Raji (cell line): ENCODE results near the gene CCNQ.

Source experiments
- POLR2A ChIP-seq: IDR thresholded peaks from 2 replicates; pipeline ENCODE4 v1.6.1; 2011; ENCODE audit warnings: low read depth, low read length, control low read depth; ENCODE audit not compliant: insufficient read depth

The CCNQ gene

GRCh38 chrX:153640045-153640686 is 41.2 kb upstream of the CCNQ start:
- TF ChIP-seq POLR2A, result no peak

DNA sequence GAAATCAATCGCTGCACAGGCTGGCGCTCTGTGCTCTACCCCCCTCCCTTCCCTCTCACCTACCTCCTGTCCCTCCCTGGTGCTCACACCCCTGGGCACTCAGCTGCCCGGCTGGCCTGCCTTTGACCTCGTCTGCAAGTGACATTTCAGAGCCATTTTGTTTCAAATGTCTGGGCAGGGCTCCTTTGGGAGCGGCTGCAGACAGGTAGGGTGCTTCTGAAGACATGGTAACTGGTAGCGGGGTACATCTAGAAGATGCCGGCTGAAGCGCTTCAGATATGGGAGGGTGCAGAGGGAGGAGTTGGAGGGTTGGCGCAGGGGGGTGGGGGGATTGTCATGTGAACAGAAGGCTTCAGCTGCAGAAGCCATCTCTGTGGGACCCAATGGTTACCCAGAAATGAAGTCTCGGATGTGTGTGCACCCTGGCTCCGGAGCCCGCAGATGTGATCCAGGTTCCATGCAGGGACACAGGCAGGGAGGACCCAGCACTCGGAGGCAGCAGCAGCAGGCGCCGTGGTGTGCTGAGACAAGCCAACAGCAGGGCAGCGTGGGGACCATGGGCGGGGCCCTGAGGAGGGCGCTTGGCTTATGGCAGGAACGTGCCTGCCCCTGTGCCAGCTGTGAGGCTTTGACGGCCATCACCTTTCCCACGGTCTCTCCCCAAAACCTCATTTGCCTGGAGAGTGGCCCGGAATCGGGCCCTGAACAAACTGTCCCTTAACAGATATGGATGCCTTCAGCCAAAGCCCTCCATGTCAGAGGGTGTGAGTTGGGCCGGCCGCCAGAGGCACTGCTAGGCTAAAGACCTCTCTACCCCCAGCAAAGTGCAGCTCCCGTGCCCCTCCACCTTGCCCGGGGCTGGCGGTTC is 40.5 kb upstream of the CCNQ start:
- TF ChIP-seq POLR2A, result no peak

DNA sequence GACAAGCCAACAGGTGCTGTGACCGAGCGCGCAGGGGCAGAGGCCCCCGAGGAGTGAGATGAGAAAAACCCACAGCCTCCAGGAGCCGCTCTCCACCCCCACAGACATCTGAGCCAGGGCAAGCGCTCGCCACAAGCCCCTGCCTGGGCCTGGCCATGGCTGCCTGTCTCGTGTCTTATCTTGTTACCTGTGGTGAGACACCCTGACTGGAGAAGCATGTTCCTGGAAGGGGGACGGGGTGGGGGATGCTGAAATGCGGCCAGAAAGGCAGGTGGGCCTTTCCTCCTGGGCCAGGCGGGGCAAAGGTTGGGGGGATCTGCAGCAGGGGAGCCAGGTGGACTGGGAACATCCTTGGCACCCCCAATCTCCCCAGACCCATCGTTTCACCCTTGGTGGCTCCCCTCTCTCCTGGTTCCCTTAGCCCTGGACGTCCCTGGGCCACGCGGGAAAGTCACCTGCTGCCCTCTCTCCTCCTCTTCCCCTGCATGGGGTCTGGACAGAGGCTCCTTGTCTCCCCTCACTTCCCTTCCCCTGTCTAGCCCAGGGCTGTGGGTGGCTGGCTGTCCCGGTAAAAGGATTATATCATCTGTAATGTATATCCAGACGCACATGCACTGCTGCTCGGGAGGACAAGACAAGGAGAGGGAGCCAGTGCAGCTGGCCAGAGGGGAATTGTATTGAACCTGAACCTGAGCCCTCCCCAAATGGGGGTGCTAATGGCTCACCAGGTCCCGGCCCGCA is 39.7 kb upstream of the CCNQ start:
- no peak for TF ChIP-seq POLR2A

DNA sequence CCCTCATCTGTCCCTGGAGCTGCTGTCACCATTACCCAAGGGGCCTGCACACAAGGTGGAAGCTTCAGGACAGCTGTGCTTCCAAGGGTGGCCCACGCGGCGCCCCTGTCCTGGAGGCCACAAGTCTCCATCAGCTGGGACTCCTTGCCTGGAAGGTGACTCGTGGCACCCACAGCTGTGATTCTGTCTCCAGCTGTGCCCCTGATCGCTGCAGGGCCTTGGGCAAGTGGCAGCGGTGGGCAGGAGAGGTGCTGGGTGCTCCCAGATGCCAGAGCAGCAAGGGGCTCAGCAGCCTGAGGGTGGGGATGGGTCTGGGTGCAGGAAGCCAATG is 39.1 kb upstream of the CCNQ start:
- no peak for TF ChIP-seq POLR2A

DNA sequence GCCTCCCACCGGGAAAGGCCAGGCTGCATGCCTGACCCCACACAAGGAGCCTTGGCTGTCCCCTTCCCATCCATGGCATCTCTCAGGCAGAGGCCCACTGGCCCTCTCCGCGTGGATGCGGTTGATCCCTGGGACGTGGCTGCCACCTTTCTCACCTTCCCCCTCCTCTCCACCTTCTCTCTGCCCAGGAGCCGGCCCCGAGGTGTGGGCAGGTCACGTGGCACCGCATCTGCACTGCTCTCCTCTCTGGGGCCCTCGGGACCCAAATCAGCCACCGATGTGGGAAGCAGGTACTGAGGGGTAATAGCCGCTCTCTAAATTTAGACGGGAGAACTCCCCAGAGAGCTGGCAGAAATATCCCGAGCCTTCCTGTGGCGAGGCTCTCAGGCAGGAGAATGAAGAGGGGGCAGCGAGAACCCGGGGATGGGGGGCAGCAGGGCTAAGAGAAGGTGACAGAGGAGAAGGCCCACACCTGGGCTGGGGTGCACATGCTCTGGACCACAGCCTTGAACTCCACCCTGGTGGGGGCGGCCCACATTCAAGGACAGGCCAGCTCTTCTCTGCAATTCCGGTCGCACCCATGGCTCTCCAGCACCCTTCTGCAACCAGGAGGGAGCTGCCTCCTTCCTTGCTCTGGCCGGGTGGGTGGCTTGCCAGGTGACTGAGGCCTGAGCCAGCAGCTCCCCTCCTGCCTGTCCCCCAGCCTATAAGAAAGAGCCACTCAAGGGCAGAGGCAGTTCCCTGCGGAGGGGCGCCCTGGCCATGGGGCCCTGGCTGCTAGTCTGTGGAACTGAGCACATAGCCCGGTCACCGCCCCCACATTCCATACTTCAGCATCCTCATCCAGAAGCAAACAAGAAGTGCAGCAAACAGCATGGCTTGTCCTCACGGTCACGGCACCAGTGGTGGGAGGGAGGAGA is 38.4 kb upstream of the CCNQ start:
- no peak for TF ChIP-seq POLR2A

DNA sequence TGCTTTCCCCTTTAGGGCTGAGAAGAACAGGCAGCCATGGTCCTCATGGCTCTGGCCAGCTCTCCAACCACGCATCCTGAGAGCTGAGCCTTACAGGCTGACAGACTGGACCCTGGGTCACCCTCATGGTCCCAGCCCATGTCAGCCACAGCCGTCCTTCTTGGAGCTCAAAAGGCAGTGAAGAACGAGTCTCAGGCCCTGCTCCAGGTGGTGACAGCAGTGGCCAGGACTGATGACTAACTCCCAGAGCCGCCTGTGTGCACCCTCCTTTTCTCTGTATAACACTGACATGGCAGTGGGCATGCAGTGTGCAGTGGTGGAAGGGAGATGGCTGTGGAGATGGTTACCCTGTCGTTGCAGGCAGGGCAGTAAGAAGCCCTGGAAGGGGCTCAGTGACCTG is 37.8 kb upstream of the CCNQ start:
- TF ChIP-seq POLR2A, result no peak

- no peak for TF ChIP-seq POLR2A
Measured at GRCh38 chrX:153635788-153636668, 37.1 kb upstream of the CCNQ start.

GRCh38 chrX:153635388-153635787 is 36.4 kb upstream of the CCNQ start:
- TF ChIP-seq POLR2A, result no peak

GRCh38 chrX:153634832-153635231 is 35.9 kb upstream of the CCNQ start:
- TF ChIP-seq POLR2A, result no peak

GRCh38 chrX:153634236-153634635 is 35.3 kb upstream of the CCNQ start:
- no peak for TF ChIP-seq POLR2A

- TF ChIP-seq POLR2A, result no peak
Measured at GRCh38 chrX:153633607-153634180, 34.8 kb upstream of the CCNQ start.

- TF ChIP-seq POLR2A, result no peak
Measured at GRCh38 chrX:153633048-153633447, 34.1 kb upstream of the CCNQ start.

DNA sequence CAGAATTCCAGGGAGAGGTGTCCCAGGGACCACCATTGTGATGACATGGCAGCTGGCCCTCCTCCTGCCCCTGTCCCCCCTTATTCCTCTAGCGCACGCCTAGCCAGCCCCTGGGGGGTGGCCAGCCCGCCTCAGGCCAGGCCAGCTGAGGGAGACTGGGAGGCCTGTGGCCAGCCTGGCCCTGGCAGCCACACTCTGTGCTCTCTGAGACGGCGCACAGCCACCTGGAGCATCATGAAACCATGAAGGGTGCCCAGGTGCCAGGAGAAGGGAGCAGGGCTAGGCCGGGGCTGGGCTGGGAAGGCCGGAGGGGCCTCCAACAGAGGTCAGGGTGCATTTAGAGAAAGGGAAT is 33.6 kb upstream of the CCNQ start:
- TF ChIP-seq POLR2A, result no peak
